Thyroid gland (tissue), 4 donors: ENCODE results near the gene LOXHD1. TPM values are rescaled to one million over a fixed set of nuclear protein-coding genes. Genes with fewer than 3 reads are reported as not detected.

Experiments used
- DNase-seq, 2 donors: peaks; one replicate each; pipeline ENCODE4 v3.0.0-alpha.2; 2019
- H3K27ac ChIP-seq, 3 donors: fragments of 200-600 bp; sonication (generic); 1 replicate in 2 of 3; 2 replicates in 1 of 3; pipeline ENCODE4 v1.5.1; 2016 to 2019; ENCODE audit warnings: mild to moderate bottlenecking in 1 of 3, moderate library complexity in 1 of 3
- H3K27me3 ChIP-seq: fragments of 200-600 bp; sonication (generic); one replicate; pipeline ENCODE4 v1.5.1; 2019
- H3K36me3 ChIP-seq, 2 donors: fragments of 200-600 bp; sonication (generic); one replicate each; pipeline ENCODE4 v1.5.1; 2016 to 2019
- H3K4me1 ChIP-seq, 2 donors: fragments of 200-600 bp; sonication (generic); one replicate each; pipeline ENCODE4 v1.5.1; 2017 to 2019
- H3K4me3 ChIP-seq, 3 donors: fragments of 200-600 bp; sonication (generic); replicated peaks in 1 of 3; 1 replicate in 2 of 3; 2 replicates in 1 of 3; pipeline ENCODE4 v1.5.1; 2016; ENCODE audit warnings: mild to moderate bottlenecking in 1 of 3
- H3K9me3 ChIP-seq: fragments of 200-600 bp; sonication (generic); one replicate; pipeline ENCODE4 v1.5.1; 2017
- POLR2A ChIP-seq, 2 donors: fragments of 450-650 bp; IDR thresholded peaks; one replicate each; pipeline ENCODE4 v1.6.1; 2017; ENCODE audit warnings: antibody characterized with exemption in 2 of 2, mild to moderate bottlenecking in 2 of 2, moderate library complexity in 1 of 2
- WGBS, 2 donors: methylation state at CpG; one replicate each; pipeline ENCODE4 v1.1.5; 2017; 5-methylcytosine and 5-hydroxymethylcytosine counted together
- intact Hi-C: fragments of 100-400 bp; cut with DNase I; formaldehyde crosslinking; loops from one replicate; pipeline ENCODE4 v1.15.1; 2023
- total RNA-seq, 4 donors: library from RNA; depleted of rRNA; stranded (reverse); fragments of >200 nt; gene quantifications; one replicate each; pipeline ENCODE4 v1.2.3, GENCODE V29; 2016
- TF ChIP-seq, protein P1 (sequence below), 6 experiments: fragments of 200-600 bp in 3 of 6; fragments of 450-650 bp in 3 of 6; sonication (generic) in 3 of 6; IDR thresholded peaks; one replicate each; pipeline ENCODE4 v1.5.1; 2016 to 2019; ENCODE audit warnings: antibody characterized with exemption in 6 of 6, mild to moderate bottlenecking in 2 of 6, inconsistent platforms in 1 of 6, moderate library complexity in 1 of 6

The LOXHD1 gene
- total RNA-seq, 4 donors from 2014 or later: 0.11 to 0.83 (median 0.32) TPM

DNA sequence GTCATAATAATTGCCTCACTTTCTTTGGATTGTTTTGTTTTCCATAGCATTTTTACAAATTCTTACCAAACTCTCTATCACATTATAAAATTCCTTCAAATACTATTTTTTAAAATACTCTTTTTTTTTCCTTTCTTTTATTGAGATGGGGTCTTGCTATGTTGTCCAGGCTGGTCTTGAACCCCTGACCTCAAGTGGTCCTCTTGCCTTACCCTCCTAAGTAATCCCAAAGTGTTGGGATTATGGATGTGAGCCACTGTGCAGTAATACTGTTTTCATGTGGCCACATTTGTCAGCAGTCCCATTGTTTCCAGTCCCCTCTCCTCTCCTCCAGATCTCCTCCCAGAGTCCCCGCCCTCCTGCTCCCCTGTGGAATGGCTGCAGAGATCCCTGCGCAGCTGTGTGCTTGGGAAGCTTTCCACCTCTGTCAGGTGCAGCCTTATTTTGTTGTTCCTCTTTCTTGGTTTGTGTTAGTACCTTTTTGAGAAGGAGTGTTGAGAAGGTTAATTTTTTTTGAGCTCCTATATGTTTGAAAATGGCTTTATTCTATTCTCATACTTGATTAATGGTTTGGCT, 227.3 kb downstream of the LOXHD1 start:
- H3K4me3 ChIP-seq: no peak overlapping the region
- 78 to 85% methylated on average over 2 of the region's 2 CpGs for WGBS, 2 donors
- H3K9me3 ChIP-seq: no peaks in the 10 kb centered on the region
- no peak for TF ChIP-seq POLR2A (IDR thresholded peaks at IDR 0.05)
- TF ChIP-seq, protein P1, sequence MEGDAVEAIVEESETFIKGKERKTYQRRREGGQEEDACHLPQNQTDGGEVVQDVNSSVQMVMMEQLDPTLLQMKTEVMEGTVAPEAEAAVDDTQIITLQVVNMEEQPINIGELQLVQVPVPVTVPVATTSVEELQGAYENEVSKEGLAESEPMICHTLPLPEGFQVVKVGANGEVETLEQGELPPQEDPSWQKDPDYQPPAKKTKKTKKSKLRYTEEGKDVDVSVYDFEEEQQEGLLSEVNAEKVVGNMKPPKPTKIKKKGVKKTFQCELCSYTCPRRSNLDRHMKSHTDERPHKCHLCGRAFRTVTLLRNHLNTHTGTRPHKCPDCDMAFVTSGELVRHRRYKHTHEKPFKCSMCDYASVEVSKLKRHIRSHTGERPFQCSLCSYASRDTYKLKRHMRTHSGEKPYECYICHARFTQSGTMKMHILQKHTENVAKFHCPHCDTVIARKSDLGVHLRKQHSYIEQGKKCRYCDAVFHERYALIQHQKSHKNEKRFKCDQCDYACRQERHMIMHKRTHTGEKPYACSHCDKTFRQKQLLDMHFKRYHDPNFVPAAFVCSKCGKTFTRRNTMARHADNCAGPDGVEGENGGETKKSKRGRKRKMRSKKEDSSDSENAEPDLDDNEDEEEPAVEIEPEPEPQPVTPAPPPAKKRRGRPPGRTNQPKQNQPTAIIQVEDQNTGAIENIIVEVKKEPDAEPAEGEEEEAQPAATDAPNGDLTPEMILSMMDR (IDR thresholded peaks at IDR 0.05): no peak
- no peaks in the 10 kb centered on the region for H3K36me3 ChIP-seq
- intact Hi-C loops: loop anchor here (10.0 kb wide), 1 partner anchor 95 kb away; a partner anchor contains a TSS
- no peak for DNase-seq
- peaks cover 0 to 5% of the 10 kb centered on the region in 2 donors for H3K4me1 ChIP-seq
- H3K27ac ChIP-seq: no peak overlapping the region
- no peaks in the 10 kb centered on the region for H3K27me3 ChIP-seq

- DNase-seq: no peak
- no peaks in the 10 kb centered on the region for H3K27me3 ChIP-seq
- H3K27ac ChIP-seq: no peak overlapping the region
- H3K4me1 ChIP-seq: peaks cover 0 to 8% of the 10 kb centered on the region in 2 donors
- no peaks in the 10 kb centered on the region for H3K9me3 ChIP-seq
- no peak overlapping the region for H3K4me3 ChIP-seq
- 92 to 93% methylated on average over 4 of the region's 4 CpGs for WGBS, 2 donors
- TF ChIP-seq POLR2A (IDR thresholded peaks at IDR 0.05): no peak
- TF ChIP-seq, protein P1 (IDR thresholded peaks at IDR 0.05): no peak
- intact Hi-C loops: loop anchor here (10.0 kb wide), 1 partner anchor 94 kb away; a partner anchor contains a TSS
- H3K36me3 ChIP-seq: no peaks in the 10 kb centered on the region
Measured at GRCh38 chr18:46429130-46429529, 227.9 kb downstream of the LOXHD1 start.

DNA sequence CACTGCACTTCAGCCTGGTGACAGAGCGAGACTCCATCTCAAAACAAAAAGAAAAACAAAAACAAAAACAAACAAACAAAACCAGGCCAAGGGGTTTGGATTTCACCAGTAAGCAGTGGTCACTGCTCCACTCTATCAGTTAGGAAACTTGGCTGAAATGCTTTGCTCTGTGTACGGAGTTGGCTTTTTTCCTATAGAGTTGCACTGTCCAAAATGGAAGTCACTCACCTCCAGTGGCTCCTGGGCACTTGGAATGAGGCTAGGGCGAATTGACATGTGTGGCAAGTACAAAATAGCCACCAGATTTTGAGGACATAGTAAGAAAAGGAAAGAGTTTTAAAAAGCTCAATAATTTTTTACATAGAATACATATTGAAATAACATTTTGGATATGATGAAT, 228.7 kb downstream of the LOXHD1 start:
- TF ChIP-seq, protein P1 (IDR thresholded peaks at IDR 0.05): no peak
- no peak for TF ChIP-seq POLR2A (IDR thresholded peaks at IDR 0.05)

DNA sequence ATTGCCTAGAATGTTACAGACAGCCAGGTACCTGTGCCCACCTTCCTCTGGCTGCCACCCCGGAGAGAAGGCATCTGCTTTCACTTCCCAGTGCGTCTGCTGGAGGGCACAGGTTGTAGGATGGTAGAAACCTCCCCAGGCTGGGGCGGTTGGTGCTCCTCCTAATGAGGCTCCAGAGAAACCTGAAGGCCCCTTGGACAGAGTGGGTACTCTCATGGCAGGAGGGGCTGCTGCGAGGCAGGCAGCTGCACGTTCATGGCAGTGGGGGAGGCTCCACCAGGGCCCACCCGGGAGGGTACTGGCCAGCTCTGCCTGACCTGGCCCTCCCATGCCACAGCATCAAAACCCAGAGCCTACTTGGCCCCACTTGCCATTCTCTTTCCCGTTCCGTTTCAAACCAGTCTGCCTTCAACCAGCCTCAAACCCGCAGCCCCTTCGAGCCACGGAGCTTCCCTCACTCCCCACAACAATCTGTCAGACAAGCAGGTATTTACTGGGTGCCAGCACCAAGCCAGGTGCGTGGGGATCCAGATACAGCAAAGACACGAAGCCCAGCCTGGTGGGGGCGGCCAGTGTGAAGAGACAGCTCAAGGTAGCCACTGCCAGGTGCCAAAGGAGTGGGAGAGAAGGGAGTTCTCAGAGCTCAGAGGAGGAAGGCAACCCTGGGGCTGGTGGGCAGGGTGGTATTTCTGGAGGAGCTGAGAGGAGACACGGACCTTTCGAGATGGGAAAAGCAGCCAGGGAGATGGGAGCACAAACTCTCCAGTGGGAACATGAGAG, 229.6 kb downstream of the LOXHD1 start:
- peaks cover 0 to 11% of the 10 kb centered on the region in 2 donors for H3K4me1 ChIP-seq
- no peaks in the 10 kb centered on the region for H3K27me3 ChIP-seq
- WGBS, 2 donors: 92 to 93% methylated on average over 16 of the region's 16 CpGs
- no peaks in the 10 kb centered on the region for H3K36me3 ChIP-seq
- H3K9me3 ChIP-seq: no peaks in the 10 kb centered on the region
- TF ChIP-seq, protein P1 (IDR thresholded peaks at IDR 0.05): no peak
- no peak for TF ChIP-seq POLR2A (IDR thresholded peaks at IDR 0.05)
- H3K4me3 ChIP-seq: no peak overlapping the region
- no peak for DNase-seq
- H3K27ac ChIP-seq: no peak overlapping the region
- intact Hi-C loops: loop anchor here (10.0 kb wide), 1 partner anchor 93 kb away; a partner anchor contains a TSS

More for the DNA sequence above, 228.7 kb downstream of the LOXHD1 start:
- intact Hi-C loops: loop anchor here (10.0 kb wide), 1 partner anchor 94 kb away; a partner anchor contains a TSS
- H3K36me3 ChIP-seq: no peaks in the 10 kb centered on the region
- no peak overlapping the region for H3K27ac ChIP-seq
- H3K4me1 ChIP-seq: peaks cover 0 to 8% of the 10 kb centered on the region in 2 donors
- no peaks in the 10 kb centered on the region for H3K27me3 ChIP-seq
- 84 to 91% methylated on average over 3 of the region's 3 CpGs for WGBS, 2 donors
- no peak for DNase-seq
- no peak overlapping the region for H3K4me3 ChIP-seq
- no peaks in the 10 kb centered on the region for H3K9me3 ChIP-seq

Other genes with a start within 250 kb of the LOXHD1 start
- gene ST8SIA5, start 99.8 kb upstream of the LOXHD1 start, total RNA-seq: 1 to 10 TPM in 1 of 4 donors, under 1 TPM in 2, not detected in 1; 0.04 to 1.2 (median 0.24) TPM